GM12872 (cell line): ENCODE measurements around the gene DISP2.

Experiments used
- TF ChIP-seq, protein P1 (sequence below): IDR thresholded peaks from 3 replicates; pipeline ENCODE4 v1.5.1; 2011; ENCODE audit warnings: low read depth, mild to moderate bottlenecking, low read length, moderate library complexity; ENCODE audit not compliant: insufficient read depth

The DISP2 gene

DNA sequence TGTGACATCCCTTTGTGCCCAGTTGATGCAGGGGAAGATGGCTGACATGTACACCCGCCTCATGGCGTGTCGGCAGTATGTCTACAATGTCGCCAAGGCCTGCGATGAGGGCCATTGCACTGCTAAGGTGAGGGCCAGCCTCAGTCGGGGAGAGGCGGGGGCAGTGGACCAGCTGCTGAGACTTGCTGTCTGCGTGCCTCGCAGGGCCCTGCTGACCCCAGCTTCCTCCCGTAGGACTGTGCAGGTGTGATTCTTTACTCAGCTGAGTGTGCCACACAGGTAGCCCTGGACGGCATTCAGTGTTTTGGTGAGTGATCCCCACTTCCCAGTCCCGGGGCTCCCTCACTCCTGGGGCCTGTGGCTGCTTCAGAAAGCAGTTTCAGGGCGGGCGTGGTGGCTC lies 58.0 kb downstream of the DISP2 start:
- TF ChIP-seq, protein P1, sequence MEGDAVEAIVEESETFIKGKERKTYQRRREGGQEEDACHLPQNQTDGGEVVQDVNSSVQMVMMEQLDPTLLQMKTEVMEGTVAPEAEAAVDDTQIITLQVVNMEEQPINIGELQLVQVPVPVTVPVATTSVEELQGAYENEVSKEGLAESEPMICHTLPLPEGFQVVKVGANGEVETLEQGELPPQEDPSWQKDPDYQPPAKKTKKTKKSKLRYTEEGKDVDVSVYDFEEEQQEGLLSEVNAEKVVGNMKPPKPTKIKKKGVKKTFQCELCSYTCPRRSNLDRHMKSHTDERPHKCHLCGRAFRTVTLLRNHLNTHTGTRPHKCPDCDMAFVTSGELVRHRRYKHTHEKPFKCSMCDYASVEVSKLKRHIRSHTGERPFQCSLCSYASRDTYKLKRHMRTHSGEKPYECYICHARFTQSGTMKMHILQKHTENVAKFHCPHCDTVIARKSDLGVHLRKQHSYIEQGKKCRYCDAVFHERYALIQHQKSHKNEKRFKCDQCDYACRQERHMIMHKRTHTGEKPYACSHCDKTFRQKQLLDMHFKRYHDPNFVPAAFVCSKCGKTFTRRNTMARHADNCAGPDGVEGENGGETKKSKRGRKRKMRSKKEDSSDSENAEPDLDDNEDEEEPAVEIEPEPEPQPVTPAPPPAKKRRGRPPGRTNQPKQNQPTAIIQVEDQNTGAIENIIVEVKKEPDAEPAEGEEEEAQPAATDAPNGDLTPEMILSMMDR = no peak

DNA sequence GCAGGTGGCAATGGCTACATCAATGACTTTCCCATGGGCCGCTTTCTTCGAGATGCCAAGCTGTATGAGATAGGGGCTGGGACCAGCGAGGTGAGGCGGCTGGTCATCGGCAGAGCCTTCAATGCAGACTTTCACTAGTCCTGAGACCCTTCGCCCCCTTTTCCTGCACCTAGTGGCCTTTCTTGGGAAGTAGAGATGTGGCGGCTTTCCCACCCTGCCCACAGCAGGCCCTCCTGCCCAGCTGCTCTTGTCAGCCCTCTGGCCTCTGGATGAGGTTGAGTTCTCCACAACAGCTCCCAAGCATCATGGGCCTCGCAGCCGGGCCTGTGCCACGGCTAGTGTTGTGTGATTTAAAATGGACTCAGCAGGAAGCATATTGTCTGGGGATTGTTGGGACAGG lies 60.1 kb downstream of the DISP2 start:
- TF ChIP-seq, protein P1 = no peak

DNA sequence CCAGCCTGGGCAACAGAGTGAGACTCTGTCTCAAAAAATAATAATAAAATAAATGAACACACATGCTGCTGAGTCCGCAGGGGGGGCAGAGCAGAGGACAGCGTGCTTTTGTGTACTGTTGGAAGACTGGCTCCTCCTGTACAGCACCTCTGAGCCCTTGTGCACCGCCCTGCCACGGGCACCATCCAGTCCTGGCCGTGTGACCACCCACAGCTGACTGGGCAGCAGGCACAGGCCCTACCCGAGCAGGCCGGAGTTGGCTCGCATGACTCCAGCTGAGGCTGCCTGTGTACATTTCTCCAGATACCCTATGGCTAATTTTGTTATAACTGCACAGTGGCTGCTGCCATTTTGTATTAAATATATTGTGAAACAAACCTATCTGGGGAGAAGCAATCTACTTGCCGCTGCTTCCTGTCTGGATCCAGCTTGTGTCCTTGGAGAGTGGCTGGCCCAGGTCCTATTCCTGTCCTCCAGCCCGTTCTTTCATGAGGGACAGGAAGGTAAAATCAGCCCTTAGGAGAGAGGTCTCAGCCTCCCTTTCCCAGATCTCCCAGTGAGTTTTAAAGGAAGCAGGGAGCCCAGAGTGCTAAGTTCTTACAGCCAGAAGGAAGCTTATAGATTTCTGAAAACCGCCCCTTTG lies 62.2 kb downstream of the DISP2 start:
- TF ChIP-seq, protein P1 = no peak

DNA sequence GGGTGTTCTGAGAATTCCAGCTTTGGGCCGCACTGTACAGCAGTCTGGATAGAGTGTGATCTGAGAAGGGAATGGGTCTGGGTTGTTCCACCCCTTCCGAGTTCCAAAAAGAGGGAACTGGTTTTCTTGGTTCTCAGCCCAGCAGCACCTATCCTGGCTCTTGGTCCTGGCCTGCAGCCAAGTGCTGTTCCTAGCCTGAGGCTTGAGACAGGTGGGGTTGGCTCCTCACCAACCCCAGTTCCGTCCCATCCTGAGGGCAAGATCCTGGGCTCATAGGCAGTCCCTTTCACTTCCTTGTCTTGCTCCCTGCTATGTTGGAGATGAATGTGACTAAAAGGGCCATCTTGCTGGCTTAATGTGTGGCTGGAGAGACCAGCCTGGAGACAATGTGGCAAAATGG lies 62.8 kb downstream of the DISP2 start:
- TF ChIP-seq, protein P1 = no peak

DNA sequence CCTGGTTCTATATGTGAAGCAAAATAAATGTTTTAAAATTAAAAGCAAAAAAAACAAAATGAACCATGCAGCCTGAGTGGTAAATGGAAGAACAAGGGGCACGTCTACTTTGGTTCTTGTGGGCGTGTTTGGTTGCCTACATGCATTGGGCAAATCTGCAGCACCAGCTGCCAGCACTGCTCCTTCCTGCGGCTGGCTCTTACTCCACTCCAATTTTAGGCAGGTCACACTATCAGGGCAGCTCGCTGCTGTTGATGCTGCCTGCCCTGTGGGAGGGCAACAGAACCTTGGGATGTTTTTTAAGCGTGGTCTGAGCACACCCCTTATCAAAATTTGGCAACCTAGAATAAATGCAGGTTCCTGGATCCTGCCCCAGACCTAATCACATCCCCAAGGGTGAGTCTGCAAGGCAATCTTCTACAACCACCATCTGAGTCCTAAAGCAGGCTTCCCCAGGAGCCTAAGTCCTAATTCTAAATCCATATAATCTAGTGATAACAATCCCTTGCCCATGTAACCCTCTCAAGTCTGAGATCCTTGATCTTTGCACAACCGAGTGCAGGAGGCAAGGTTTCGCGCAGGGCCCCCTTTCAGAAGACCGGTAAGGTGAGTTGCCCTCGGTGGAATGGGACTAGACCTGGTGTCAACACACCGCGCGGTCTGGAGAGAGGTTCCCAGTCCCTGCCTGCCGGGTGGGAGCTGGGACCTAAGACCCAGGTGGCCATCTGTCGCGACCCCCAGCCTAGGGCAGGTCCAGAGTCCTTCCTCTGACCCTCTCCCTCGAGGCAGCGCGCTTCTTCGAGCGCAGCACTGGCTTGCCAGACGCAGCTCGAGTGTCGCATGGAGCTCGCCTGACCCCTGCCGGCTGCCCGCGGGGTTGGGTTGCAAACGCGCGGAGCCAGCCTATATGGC lies 63.5 kb downstream of the DISP2 start:
- TF ChIP-seq, protein P1 = peak; percentile 97

DNA sequence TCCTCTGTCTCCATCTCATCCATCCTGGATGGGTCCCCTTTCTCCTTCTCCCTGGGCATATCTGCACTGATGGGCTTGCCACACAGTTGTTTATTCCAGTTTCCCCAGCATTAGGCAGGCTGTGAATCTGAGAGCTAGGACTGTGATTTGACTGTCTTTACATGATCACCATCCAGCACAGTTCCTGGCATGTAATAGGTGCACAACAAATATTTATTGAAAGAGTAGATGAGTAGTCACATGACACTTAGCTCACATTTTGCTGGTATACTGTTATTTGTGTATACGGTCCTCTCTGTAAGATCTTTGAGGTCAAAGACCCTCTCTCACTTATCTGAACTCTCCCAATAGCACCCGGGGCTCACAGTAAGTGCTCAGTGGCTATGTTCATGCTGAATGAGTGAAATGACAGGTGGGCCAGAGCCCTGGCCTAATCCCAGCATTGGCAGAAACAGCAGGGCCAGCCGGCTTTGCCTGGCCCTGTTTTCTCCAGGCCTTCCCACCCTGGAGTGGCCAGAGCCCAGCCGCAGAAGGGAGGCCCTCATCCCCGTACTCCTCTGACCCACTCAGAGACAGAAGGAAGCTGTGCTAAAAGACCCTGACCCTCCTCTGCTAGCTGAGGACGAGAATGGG lies 66.6 kb downstream of the DISP2 start:
- TF ChIP-seq, protein P1 = no peak

DNA sequence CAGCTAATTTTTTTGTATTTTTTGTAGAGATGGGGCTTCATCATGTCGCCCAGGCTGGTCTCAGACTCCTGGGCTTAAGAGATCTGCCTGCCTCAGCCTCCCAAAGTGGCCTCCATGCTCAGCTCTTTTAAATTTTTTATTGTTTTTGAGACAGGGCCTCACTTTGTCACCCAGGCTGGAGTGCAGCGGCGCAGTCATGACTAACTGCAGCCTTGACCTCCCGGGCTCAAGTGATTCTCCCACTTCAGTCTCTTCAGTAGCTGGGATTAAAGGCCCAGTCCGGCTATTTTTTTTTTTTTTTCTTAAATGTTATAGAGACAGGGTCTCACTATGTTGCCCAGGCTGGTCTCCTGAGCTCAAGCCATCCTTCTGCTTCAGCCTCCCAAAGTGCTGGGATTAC lies 67.7 kb downstream of the DISP2 start:
- TF ChIP-seq, protein P1 = no peak
